ENCODE measurements around the gene ABHD4.
"Not testable (repeated sequence)": the region's sequence is repeated elsewhere in the genome, so short reads cannot be mapped to it uniquely, and the experiment has no call there.

Gene ABHD4

GRCh38 chr14:22598099-22598895 lies at the start of gene ABHD4:
ABHD4 (plus strand) TSS chr14:22598300; CDS start chr14:22598307, 7 bp downstream.
- DNase-seq (ENCODE audit: low read depth) = peak; percentile 34

GRCh38 chr14:22549324-22549962 lies 48.7 kb upstream of the ABHD4 start:
- DNase-seq (ENCODE audit: low read depth) = no peak

GRCh38 chr14:22549981-22550673 lies 48.0 kb upstream of the ABHD4 start:
- DNase-seq (ENCODE audit: low read depth) = peak; percentile 55

GRCh38 chr14:22551605-22551997 lies 46.5 kb upstream of the ABHD4 start:
- DNase-seq (ENCODE audit: low read depth) = no peak

- no peak for DNase-seq (ENCODE audit: low read depth)
Observed at GRCh38 chr14:22552001-22552826, 45.9 kb upstream of the ABHD4 start.

- no peak for DNase-seq (ENCODE audit: low read depth)
Observed at GRCh38 chr14:22552827-22553076, 45.3 kb upstream of the ABHD4 start.

- DNase-seq (ENCODE audit: low read depth) = no peak
Observed at GRCh38 chr14:22553445-22553844, 44.7 kb upstream of the ABHD4 start.

GRCh38 chr14:22553861-22554497 lies 44.1 kb upstream of the ABHD4 start:
- DNase-seq (ENCODE audit: low read depth) = not testable (repeated sequence)

GRCh38 chr14:22554498-22555383 lies 43.4 kb upstream of the ABHD4 start:
- DNase-seq (ENCODE audit: low read depth) = no peak

- peak; percentile 50 for DNase-seq (ENCODE audit: low read depth)
Observed at GRCh38 chr14:22555384-22556011, 42.6 kb upstream of the ABHD4 start.

GRCh38 chr14:22556021-22556989 lies 41.8 kb upstream of the ABHD4 start:
- DNase-seq (ENCODE audit: low read depth) = peak; percentile 95

- peak; percentile 90 for DNase-seq (ENCODE audit: low read depth)
Observed at GRCh38 chr14:22556990-22557623, 41.0 kb upstream of the ABHD4 start.

- DNase-seq (ENCODE audit: low read depth) = no peak
Observed at GRCh38 chr14:22557846-22558220, 40.3 kb upstream of the ABHD4 start.

GRCh38 chr14:22558221-22558913 lies 39.7 kb upstream of the ABHD4 start:
- peak; percentile 49 for DNase-seq (ENCODE audit: low read depth)

GRCh38 chr14:22559041-22559440 lies 39.1 kb upstream of the ABHD4 start:
- no peak for DNase-seq (ENCODE audit: low read depth)

GRCh38 chr14:22560662-22561365 lies 37.3 kb upstream of the ABHD4 start:
- DNase-seq (ENCODE audit: low read depth) = no peak

GRCh38 chr14:22561366-22561660 lies 36.8 kb upstream of the ABHD4 start:
- DNase-seq (ENCODE audit: low read depth) = no peak
